LNCaP clone FGC (cell line): Measurements from ENCODE around the gene CDX2.
A peak's percentile ranks its signal among the peaks of the same experiment; 100 is the strongest.

ENCODE experiments used
- DNase-seq: peaks from one replicate; pipeline ENCODE4 v3.0.0-alpha.2; 2011; ENCODE audit warnings: low read depth
- H3K4me3 ChIP-seq: 2 replicates; pipeline ENCODE4 v1.5.1; 2011; ENCODE audit warnings: mild to moderate bottlenecking, low read depth, low read length, control low read depth
- CTCF ChIP-seq: IDR thresholded peaks from 2 replicates; pipeline ENCODE4 v1.5.1; 2012; ENCODE audit warnings: mild to moderate bottlenecking; ENCODE audit not compliant: control insufficient read depth, insufficient read depth; ENCODE audit errors: extremely low read depth

The CDX2 gene

DNA sequence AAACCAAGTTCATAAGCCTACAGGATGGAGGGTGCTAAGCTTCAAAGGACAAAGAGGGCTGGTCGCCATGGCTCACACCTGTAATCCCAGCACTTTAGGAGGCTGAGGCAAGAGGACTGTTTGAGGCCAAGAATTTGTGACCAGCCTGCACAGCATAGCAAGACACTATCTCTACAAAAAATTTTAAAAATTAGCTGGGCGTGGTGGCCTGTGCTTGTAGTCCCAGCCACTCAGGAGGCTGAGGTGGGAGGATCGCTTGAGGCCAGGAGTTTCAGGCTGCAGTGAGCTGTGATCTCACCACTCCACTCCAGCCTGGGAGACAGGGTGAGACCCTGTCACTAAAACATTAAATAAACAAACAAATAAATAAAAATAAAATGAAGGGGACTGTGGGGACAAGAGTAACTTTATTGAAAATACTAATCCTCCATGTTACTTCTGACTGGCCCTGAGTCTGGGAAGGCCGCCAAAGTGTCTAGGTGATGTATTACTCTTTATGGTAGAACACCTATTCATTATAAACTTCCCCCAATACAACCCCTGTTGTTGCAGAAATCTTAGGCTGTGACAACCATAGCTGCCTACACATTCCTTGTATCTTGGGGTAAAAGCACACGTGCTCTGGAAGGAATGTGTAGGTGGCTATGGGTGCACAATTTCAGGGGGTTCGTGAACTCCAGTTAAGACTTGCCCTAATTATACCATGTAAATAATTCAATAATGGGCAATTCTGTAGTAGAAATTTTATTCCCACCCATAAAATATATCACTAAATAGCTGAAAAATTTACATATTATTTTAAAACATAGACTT lies 34.0 kb upstream of the CDX2 start:
- no peak overlapping the region for H3K4me3 ChIP-seq
- TF ChIP-seq CTCF, result no peak
- DNase-seq, result no peak

DNA sequence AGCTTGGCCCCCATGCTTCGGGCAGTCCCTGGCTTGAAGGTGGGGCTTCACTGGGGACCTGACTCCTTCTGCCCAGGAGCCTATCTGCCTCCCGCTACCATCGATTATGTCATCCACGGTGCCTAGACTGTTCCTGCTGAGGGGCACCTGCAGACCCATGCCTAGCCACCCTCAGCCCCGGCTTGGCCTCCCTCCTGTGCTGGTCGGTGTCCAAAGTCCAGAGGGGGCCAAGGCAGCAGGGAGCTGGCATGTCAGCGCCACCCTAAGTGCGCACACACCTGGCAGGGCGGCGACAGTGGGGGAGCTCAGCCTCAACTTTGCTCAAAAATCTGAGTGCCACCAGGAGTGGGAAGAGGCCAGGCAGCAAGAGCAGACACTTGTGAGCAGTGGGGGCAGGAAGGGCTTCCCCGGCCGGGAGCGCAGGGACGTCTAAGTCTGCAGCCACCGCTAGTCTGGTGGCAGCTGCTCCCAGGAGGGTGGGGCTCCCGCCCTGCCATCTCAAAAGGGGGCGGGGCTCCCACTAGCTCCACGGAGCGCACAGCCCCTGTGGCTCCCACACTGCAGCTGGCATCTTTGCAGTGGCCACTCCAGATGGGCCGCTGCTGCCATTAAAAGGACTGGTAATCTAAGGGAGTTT lies 32.8 kb upstream of the CDX2 start:
- H3K4me3 ChIP-seq, result no peak overlapping the region
- no peak for DNase-seq
- TF ChIP-seq CTCF, result no peak

DNA sequence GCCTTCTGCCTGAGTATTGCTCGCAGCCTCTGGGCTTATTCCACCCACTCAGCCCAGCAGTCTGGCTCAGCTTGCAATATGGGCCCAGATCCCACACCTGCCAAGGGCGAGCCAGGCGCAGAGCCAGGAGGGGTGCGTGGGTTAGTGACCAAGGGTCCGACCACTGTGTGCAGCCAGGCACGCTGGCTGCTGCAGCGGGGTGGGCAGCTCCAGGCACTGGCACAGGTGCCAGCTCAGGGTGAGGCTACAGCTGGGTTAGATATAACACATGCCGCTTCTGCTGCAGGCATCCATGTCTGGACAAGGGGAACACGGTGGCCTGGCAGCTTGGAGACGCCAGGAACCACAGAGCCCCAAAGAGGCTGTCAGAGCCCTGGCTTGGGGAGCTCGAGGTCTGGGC lies 31.9 kb upstream of the CDX2 start:
- no peak overlapping the region for H3K4me3 ChIP-seq
- no peak for DNase-seq
- no peak for TF ChIP-seq CTCF

GRCh38 chr13:28000567-28000966 lies 31.5 kb upstream of the CDX2 start:
- TF ChIP-seq CTCF, result no peak

DNA sequence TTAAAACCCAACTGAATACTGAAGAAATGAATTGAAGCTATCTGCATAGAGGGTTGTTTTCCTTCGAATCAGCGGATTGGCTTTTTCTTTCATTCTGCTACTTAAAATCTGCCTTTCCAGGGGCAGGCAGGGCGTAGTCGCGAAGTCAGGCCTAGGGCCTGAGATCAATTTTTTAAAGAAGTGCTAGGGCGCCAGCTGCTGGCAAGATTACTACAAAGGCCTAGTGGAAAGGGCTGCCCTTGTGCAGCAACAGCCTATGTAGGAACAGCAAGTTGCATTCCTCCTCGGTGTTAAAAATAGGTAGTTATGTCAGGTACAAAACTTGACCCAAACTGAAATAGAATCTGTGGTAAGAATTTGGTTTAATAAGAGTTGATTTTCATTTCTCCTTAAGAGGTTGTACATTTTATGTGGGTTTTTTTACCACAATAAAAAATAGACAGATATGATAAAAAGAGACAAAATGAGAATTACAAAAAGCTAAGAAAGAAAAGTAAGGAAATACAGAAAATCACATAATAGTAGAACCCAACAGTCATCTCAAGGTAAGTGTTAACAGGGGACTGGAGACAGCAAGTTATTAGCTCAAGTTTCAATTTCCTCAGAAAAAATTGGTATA lies 28.9 kb upstream of the CDX2 start:
- peak; percentile 76 for TF ChIP-seq CTCF
- DNase-seq, result peak; percentile 27
- no peak overlapping the region for H3K4me3 ChIP-seq

More at GRCh38 chr13:28000567-28000966, 31.5 kb upstream of the CDX2 start:
- no peak overlapping the region for H3K4me3 ChIP-seq
- DNase-seq, result no peak

- no peak for TF ChIP-seq CTCF
- no peak for DNase-seq
- H3K4me3 ChIP-seq, result no peak overlapping the region
Measured at GRCh38 chr13:27991881-27992280, 22.8 kb upstream of the CDX2 start.
